HCT116 (cell line): ENCODE measurements around the gene RAB39B. TPM values are rescaled to one million over a fixed set of nuclear protein-coding genes. Genes with fewer than 3 reads are reported as not detected.

Experiments
- ATAC-seq: fragments of 200-7000 bp; cut with Tn5 transposase; 2 replicates; pipeline ENCODE4 v1.9.1; 2020; ENCODE audit warnings: mild to moderate bottlenecking, moderate library complexity
- BruUV-seq: library from RNA; stranded (reverse); fragments of 400-500 nt; replicated peaks from 2 replicates; lab custom pipeline; 2021; lab: Mats Ljungman, UMichigan
- CTCF ChIA-PET: fragments of 300-600 bp; sonication (Branson Sonifier 250); formaldehyde crosslinking; loops from one replicate; lab custom pipeline; 2021; ENCODE audit warnings: antibody characterized with exemption; lab: Charles Lee
- POLR2A ChIA-PET: fragments of 300-600, 350-600 bp; sonication (Branson Sonifier 250); formaldehyde crosslinking; loops from one replicate; lab custom pipeline; 2021; ENCODE audit warnings: antibody characterized with exemption; lab: Charles Lee
- RAD21 ChIA-PET, 2 experiments: fragments of 300-600 bp; sonication (Branson Sonifier 250); formaldehyde crosslinking; loops; one replicate each; lab custom pipeline; 2023; ENCODE audit warnings: low total read pairs in 2 of 2; ENCODE audit not compliant: uncharacterized antibody in 2 of 2, unreplicated experiment in 2 of 2, low non-redundant PET in 1 of 2; lab: Charles Lee
- DNase-seq: peaks from one replicate; pipeline ENCODE4 v3.0.0-alpha.2; 2010; ENCODE audit warnings: low read depth, low spot score
- H2AFZ ChIP-seq: fragments of 200-600 bp; shearing (Covaris generic), sonication (generic); 2 replicates; pipeline ENCODE4 v1.6.1; 2017; ENCODE audit warnings: low read depth, mixed run types, mixed read lengths, antibody characterized with exemption, low read length; ENCODE audit not compliant: poor library complexity, severe bottlenecking
- H3K27ac ChIP-seq: 2 replicates; pipeline ENCODE4 v1.5.1; 2012; ENCODE audit warnings: low read depth, low read length
- H3K27me3 ChIP-seq: fragments of 200-600 bp; sonication (generic); 2 replicates; pipeline ENCODE4 v1.6.1; 2016; ENCODE audit warnings: mixed run types, low read length, mixed read lengths; ENCODE audit not compliant: insufficient read depth
- H3K36me3 ChIP-seq, 2 experiments: fragments of 200-500 bp in 1 of 2; fragments of 200-600 bp in 1 of 2; sonication (Bioruptor generic) in 1 of 2; sonication (generic) in 1 of 2; 2 replicates each; pipeline versions ENCODE4 v1.5.1 to v1.6.1; 2014 to 2016; ENCODE audit warnings: low read length in 2 of 2, inconsistent platforms in 1 of 2, mixed read lengths in 1 of 2, mixed run types in 1 of 2; ENCODE audit not compliant: insufficient read depth in 2 of 2, control insufficient read depth in 1 of 2
- H3K4me1 ChIP-seq, 2 experiments: fragments of 200-600 bp in 1 of 2; sonication (generic) in 1 of 2; 2 replicates each; pipeline versions ENCODE4 v1.5.1 to v1.6.1; 2012 to 2017; ENCODE audit warnings: low read length in 2 of 2, inconsistent platforms in 1 of 2, mild to moderate bottlenecking in 1 of 2, mixed read lengths in 1 of 2, mixed run types in 1 of 2, moderate library complexity in 1 of 2; ENCODE audit not compliant: insufficient read depth in 2 of 2, control insufficient read depth in 1 of 2
- H3K4me2 ChIP-seq: fragments of 200-600 bp; sonication (generic); 2 replicates; pipeline ENCODE4 v1.6.1; 2017; ENCODE audit warnings: mixed run types, low read length, mixed read lengths
- H3K4me3 ChIP-seq, 2 experiments: fragments of 200-600 bp in 1 of 2; sonication (generic) in 1 of 2; replicated peaks in 1 of 2; 2 replicates each; pipeline ENCODE4 v1.5.1; 2011 to 2016; ENCODE audit warnings: low read length in 2 of 2, control low read depth in 1 of 2, low read depth in 1 of 2, mild to moderate bottlenecking in 1 of 2, mixed read lengths in 1 of 2, mixed run types in 1 of 2
- H3K79me2 ChIP-seq: fragments of 200-600 bp; sonication (generic); 2 replicates; pipeline ENCODE4 v1.6.1; 2017; ENCODE audit warnings: mild to moderate bottlenecking, mixed run types, low read length, moderate library complexity, mixed read lengths; ENCODE audit not compliant: insufficient read depth
- H3K9ac ChIP-seq: fragments of 200-600 bp; sonication (generic); 2 replicates; pipeline ENCODE4 v1.6.1; 2016; ENCODE audit warnings: low read length, mixed read lengths
- H3K9me2 ChIP-seq: fragments of 200-600 bp; sonication (generic), shearing (Covaris generic); 2 replicates; pipeline ENCODE4 v1.6.1; 2017; ENCODE audit warnings: mixed run types, mild to moderate bottlenecking, moderate library complexity; ENCODE audit not compliant: insufficient read depth
- H3K9me3 ChIP-seq, 2 experiments: fragments of 200-500 bp in 1 of 2; fragments of 200-600 bp in 1 of 2; sonication (Bioruptor generic) in 1 of 2; sonication (generic) in 1 of 2; 2 replicates each; pipeline ENCODE4 v1.6.1; 2014 to 2017; ENCODE audit warnings: low read length in 2 of 2, mixed read lengths in 2 of 2, inconsistent platforms in 1 of 2, low read depth in 1 of 2, mild to moderate bottlenecking in 1 of 2, mixed run types in 1 of 2, moderate library complexity in 1 of 2; ENCODE audit not compliant: control insufficient read depth in 1 of 2, insufficient read depth in 1 of 2
- H4K20me1 ChIP-seq: fragments of 200-600 bp; sonication (generic), shearing (Covaris generic); 2 replicates; pipeline ENCODE4 v1.6.1; 2017; ENCODE audit warnings: mixed run types, mild to moderate bottlenecking, moderate library complexity; ENCODE audit not compliant: insufficient read depth
- ATF3 ChIP-seq: IDR thresholded peaks from 2 replicates; pipeline ENCODE4 v1.6.1; 2012
- CBX3 ChIP-seq: IDR thresholded peaks from 2 replicates; pipeline ENCODE4 v1.6.1; 2012; ENCODE audit warnings: low read depth
- CTCF ChIP-seq, 3 experiments: fragments of 200-600 bp in 1 of 3; sonication (generic) in 1 of 3; IDR thresholded peaks in 2 of 3; conservative IDR thresholded peaks in 1 of 3; 2 replicates each; pipeline ENCODE4 v1.5.1; 2012 to 2017; ENCODE audit warnings: low read depth in 2 of 3, low read length in 2 of 3, antibody characterized with exemption in 1 of 3, borderline replicate concordance in 1 of 3, control low read depth in 1 of 3, mild to moderate bottlenecking in 1 of 3, mixed read lengths in 1 of 3, mixed run types in 1 of 3, moderate library complexity in 1 of 3; ENCODE audit not compliant: insufficient read depth in 1 of 3
- EGR1 ChIP-seq: IDR thresholded peaks from 2 replicates; pipeline ENCODE4 v1.6.1; 2012; ENCODE audit warnings: low read depth
- EZH2 ChIP-seq: fragments of 200-600 bp; sonication (generic); IDR thresholded peaks from 2 replicates; pipeline ENCODE4 v1.6.1; 2017; ENCODE audit warnings: antibody characterized with exemption, mixed run types
- MAX ChIP-seq: IDR thresholded peaks from 2 replicates; pipeline ENCODE4 v1.6.1; 2012
- POLR2AphosphoS5 ChIP-seq: IDR thresholded peaks from 2 replicates; pipeline ENCODE4 v1.6.1; 2011; ENCODE audit warnings: mild to moderate bottlenecking, low read depth, low read length, moderate library complexity
- SP1 ChIP-seq: IDR thresholded peaks from 2 replicates; pipeline ENCODE4 v1.6.1; 2012; ENCODE audit warnings: low read depth
- SRF ChIP-seq: IDR thresholded peaks from 2 replicates; pipeline ENCODE4 v1.6.1; 2012; ENCODE audit warnings: low read depth
- ZBTB33 ChIP-seq: IDR thresholded peaks from 2 replicates; pipeline ENCODE4 v1.6.1; 2011; ENCODE audit warnings: mild to moderate bottlenecking, low read length, moderate library complexity; ENCODE audit not compliant: insufficient replicate concordance; ENCODE audit errors: extremely low read depth
- ZFX ChIP-seq: fragments of 450-650 bp; IDR thresholded peaks from 2 replicates; pipeline ENCODE4 v1.6.1; 2017
- intact Hi-C: fragments of 100-400 bp; cut with micrococcal nuclease; formaldehyde crosslinking; loops from 2 replicates; pipeline ENCODE4 v1.10.0; 2022
- total RNA-seq: library from RNA; stranded (reverse); gene quantifications from one replicate; pipeline ENCODE4 v1.2.1, GENCODE V29; 2021; ENCODE audit not compliant: unreplicated experiment

Gene RAB39B
- total RNA-seq, 1 experiment from 2014 or later: 0.10 TPM

GRCh38 chrX:155213731-155214130 is 50.6 kb downstream of the RAB39B start (continued):
- TF ChIP-seq CTCF (IDR thresholded peaks at IDR 0.05 in 2 of 3, conservative IDR thresholded peaks at IDR 0.05 in 1 of 3; ENCODE audit: borderline replicate concordance in 1 of 3, insufficient read depth in 1 of 3, low read depth in 2 of 3, low read length in 2 of 3) (no peak), SRF (no peak), MAX (no peak), SP1 (no peak), CBX3 (no peak)

- DNase-seq (no peak), ATAC-seq (no peak)
- no peaks in the 10 kb centered on the region for H3K36me3 ChIP-seq
- intact Hi-C loops: no loop called here
- no peak overlapping the region for H3K9ac ChIP-seq
- H3K9me3 ChIP-seq: no peaks in the 10 kb centered on the region
- no peak overlapping the region for H3K4me3 ChIP-seq
- no TSS peak for BruUV-seq
- RAD21 ChIA-PET: no interaction called here
- H4K20me1 ChIP-seq: no peaks in the 10 kb centered on the region
- no peak overlapping the region for H3K27ac ChIP-seq
- TF ChIP-seq EGR1 (no peak), ZBTB33 (no peak), SP1 (no peak), POLR2AphosphoS5 (no peak), ZFX (no peak), EZH2 (no peak), ATF3 (no peak)
- H2AFZ ChIP-seq: no peak overlapping the region
- H3K79me2 ChIP-seq: no peaks in the 10 kb centered on the region
- no peaks in the 10 kb centered on the region for H3K27me3 ChIP-seq
- no peaks in the 10 kb centered on the region for H3K9me2 ChIP-seq
- no peak overlapping the region for H3K4me2 ChIP-seq
- POLR2A ChIA-PET: no interaction called here
- peaks cover 0 to 7% of the 10 kb centered on the region in 2 experiments; a peak in 2 of 4 replicates for H3K4me1 ChIP-seq
- CTCF ChIA-PET: no interaction called here
Observed at GRCh38 chrX:155211208-155211607, 53.1 kb downstream of the RAB39B start.

Other genes starting within 250 kb of the RAB39B start
- gene F8, start 241.8 kb downstream of the RAB39B start, total RNA-seq: 2.6 TPM
- 32.5 TPM for gene FUNDC2, start 237.6 kb downstream of the RAB39B start, total RNA-seq
- 5.3 TPM for gene CMC4, start 193.4 kb downstream of the RAB39B start, total RNA-seq
- gene MTCP1, start 193.4 kb downstream of the RAB39B start, total RNA-seq: 10.7 TPM
- 21.3 TPM for gene BRCC3, start 193.0 kb downstream of the RAB39B start, total RNA-seq
- gene VBP1, start 48.0 kb downstream of the RAB39B start, total RNA-seq: 77.3 TPM
- gene CLIC2, start 70.1 kb upstream of the RAB39B start, total RNA-seq: 0.89 TPM
- not detected for gene F8A2, start 117.6 kb upstream of the RAB39B start, total RNA-seq
- gene F8A3, start 194.1 kb upstream of the RAB39B start, total RNA-seq: not detected